HG03175 (cell line): ENCODE data around the gene NOD2.

Source experiments
- ATAC-seq: cut with Tn5 transposase; IDR thresholded peaks from one replicate; pipeline ENCODE4 v1.9.1; 2021; ENCODE audit warnings: mild to moderate bottlenecking, moderate library complexity; ENCODE audit not compliant: unreplicated experiment

The NOD2 gene

DNA sequence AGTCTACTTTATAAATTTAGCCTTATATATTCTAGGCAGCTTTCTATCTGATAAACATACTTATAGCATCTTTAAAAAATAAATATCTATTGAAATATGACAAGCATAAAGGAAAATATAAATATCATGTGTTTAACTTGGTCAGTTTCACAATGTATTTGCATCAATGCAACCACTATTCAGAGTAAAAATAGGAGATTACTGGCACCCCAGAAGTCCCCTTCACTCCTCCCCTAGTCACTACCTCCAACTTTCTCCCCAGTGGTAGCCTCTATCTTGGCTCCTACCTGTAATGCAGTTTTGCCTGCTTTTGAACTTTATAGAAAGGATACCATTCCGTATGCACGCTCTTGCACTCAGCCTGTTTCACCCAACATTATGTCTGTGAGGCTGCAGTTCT is 3.2 kb upstream of the NOD2 start:
- no peak for ATAC-seq

DNA sequence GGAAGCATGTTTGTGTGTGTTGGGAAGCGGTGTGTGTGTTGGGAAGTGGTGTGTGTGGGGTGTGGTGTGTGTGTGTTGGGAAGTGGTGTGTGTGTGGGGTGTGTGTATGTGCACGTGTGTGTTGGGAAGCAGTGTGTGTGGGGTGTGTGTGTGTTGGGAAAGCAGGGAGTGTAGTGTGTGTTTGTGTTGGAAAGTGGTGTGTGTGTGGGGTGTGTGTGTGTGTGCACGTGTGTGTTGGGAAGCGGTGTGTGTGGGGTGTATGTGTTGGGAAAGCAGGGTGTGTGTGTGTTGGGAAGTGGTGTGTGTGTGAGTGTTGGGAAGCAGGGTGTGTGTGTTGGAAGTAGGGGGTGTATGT is 785 bp upstream of the NOD2 start:
- no peak for ATAC-seq

DNA sequence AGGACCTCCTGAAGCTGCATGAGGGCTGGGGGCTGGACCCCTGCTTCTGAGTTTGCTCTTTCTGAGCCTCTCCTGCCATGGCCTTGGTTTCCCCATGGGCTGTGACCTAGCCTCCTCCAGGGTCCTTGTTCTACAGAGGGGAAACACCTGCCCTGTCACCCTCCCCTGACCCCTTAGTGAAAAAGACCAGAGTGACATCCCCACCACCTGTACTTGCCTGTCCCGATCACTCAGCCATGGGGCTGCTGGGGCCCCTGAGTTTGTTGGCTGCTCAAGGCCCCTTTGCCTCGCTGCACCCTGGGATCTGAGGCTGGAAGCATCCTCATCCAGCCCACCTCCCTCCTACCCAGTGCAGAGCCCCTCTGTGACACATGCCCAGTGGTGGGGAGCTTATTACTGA is 800 bp downstream of the NOD2 start:
- no peak for ATAC-seq

DNA sequence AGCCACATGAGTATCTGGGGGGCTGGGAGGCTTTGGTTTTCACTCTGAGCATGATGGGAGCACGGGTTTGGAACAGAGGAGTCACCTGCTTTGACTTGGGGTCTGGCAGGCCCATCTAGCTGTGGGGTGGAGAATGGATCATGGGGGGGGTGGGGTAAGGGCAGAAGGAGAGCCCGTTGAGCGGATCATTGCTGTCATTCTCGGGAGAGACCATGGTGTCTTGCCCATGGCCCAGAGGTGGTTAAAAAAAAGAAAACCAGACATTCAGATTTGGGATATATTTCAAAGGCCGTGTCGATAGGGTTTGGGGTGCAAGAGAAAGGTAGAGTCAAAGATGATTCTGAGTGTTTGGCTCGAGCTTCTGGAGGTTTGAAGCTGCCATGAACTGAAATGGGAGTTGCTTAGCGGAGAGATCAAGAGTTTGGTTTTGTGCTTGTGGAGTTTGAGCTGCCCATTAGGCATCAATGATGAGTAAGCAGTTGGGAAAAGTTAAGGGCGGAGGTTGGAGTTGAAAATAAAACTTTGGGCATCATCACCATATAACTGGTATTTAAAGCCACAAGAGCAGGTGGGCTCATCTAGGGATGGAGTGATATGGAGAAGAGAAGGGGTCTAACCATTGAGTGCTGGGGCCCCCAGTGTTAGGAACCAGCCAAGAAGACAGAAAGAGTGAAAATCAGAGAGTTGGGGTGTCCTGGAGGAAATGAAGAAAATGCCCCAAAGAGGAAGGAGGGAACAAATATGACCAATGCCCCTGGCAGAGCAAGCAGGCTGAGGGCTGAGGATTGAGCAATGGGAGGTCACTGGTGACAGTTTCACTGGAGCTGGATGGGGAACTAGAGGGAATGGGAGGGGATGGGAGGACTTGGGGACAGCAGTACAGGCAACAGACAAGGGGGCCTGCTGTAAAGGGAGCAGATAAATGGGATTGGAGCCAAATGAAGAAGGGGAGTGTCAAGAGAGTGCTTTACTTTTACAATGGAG is 1.9 kb downstream of the NOD2 start:
- ATAC-seq = no peak

DNA sequence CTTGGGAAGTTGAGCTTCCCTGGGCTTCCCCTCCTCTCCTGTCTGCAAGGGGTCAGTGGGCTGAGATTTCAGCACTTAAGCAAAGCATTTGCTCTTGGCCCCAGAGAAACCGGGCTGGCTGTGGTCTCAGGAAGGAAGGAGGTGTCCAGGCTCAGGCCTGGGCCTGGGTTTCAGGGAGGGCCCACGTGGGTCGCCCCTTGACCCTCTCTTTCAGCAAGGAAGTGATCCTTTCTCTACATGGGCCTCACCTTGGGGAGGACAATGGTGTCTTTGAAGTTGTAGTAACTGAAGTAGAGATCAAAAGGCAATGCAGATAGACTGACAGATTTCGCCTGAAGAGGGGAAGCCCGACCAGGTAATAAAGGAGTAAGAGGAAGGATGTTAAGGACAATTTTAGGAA is 2.7 kb downstream of the NOD2 start:
- no peak for ATAC-seq

DNA sequence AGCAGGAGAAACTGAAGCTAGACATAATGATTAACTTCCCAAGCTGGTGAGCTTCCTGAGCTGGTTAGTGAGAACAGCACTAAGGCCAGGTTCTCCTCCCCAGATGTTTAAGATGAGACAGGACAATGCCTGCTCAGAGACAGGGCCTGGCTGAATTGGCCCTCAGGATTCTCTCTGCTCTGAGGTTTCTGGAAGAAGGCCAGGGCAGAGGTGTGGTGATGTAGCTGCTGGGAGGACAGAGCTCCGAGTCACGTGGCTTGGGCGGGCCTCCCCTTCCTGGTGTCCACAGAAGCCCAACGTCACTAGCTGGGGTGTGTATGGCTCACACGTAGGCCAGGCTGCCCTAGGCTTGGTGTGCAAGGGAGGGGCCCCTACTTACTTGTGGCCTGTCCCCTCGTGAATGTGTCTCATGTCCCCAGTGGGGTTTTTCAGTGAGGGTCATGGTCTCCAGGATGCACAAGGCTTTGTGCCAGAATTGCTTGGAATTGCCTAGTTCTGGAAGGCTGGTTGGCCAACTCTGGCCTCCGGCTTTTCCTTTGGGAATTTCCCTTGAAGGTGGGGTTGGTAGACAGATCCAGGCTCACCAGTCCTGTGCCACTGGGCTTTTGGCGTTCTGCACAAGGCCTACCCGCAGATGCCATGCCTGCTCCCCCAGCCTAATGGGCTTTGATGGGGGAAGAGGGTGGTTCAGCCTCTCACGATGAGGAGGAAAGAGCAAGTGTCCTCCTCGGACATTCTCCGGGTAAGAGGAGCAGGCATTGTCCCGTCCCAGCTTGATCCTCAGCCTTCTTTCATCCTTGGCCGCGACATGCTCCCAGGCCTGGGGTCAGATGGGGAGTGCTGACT is 3.4 kb downstream of the NOD2 start:
- peak; percentile 68 for ATAC-seq

DNA sequence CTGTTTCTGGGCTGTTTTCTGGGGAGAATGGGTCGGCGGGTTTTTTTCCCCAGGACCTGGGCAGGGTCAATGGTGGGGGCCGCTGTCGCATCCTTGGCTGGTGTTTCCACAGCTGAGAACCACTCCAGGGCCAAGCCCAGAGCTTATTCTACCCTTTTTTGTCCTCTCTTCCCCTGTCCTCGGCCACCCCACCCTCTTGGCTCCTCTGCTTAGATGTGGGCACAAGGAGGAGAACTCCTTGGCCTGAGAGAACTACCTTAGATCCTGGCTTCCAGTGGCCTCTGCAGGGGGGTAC is 4.0 kb downstream of the NOD2 start:
- no peak for ATAC-seq

DNA sequence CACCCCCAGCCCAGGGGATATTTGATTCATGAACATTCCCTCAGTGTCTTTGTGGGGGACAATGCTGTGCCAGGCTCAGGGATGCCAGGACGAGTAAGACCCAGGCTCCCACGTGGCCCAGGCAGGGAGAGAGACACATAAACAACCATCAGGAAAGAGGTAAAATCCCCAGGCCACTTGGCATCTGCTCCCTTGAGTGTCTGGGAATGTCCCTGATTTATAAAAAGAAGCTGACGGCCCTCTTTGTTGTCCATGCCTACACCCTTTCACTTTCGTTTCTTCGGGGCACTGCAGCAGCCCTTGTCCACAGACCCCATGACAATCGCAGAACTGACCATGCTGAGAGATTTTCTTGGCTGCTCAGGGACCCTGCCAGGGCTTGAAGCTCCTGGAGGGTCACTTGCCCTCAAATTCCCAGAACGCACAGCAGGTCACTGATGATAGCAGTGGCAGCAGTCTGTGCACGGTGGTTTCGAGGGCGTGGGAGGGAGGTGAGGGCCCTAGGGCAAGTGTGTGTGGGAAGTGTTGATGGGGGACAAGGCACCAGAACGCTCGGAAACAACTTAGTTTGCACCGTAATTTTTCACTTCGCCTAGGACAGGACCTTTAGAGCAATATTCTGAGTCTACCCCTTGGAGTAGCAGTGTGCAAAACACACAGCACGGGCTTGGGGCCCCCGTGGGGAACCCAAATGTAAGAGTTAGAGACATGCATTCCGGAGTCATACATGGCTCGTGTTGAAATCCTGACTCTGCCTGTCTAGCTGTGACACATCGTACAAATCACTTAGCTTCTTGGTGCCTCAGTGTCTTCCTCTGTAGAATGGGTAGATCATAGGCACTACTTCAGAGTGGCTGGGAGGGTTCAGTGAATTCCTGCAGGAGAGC is 4.7 kb downstream of the NOD2 start:
- peak; percentile 36 for ATAC-seq

DNA sequence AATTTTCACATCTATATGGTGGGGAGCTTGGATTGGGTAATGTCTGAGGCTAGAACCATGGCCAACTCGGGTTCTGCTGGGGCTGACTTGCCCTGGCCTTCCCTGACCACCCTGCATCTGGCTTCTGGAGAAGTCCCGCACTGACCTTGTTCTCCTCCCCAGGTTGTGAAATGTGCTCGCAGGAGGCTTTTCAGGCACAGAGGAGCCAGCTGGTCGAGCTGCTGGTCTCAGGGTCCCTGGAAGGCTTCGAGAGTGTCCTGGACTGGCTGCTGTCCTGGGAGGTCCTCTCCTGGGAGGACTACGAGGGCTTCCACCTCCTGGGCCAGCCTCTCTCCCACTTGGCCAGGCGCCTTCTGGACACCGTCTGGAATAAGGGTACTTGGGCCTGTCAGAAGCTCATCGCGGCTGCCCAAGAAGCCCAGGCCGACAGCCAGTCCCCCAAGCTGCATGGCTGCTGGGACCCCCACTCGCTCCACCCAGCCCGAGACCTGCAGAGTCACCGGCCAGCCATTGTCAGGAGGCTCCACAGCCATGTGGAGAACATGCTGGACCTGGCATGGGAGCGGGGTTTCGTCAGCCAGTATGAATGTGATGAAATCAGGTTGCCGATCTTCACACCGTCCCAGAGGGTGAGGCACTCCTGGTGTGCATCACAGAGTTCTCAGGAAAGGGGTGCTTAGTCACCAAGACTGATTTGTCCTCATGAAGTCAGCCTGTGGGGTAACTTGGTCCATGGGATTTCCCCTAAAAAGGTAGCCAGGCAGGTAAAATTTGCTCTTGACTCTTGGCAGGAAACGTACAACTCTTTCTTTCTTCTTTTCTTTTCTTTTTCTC is 6.1 kb downstream of the NOD2 start:
- ATAC-seq = no peak

DNA sequence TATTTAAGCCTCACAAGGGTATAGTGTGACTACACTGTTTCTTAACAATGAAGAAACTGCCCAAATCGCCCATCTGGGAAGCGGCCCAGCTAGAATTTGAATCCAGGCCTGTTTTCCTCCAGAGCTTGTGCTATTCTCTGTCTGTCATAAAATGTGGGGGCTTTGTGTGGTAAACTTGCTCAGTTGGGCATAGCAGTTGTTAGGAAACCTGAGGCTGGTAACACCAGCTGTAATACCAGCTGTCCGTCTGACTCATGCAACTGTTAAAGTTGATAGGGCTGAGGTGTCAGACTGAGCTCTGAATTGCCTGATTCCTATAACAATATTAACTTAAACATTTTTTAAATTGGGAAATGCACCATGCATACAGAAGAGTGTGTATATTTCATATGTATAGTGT is 9.3 kb downstream of the NOD2 start:
- ATAC-seq = no peak

DNA sequence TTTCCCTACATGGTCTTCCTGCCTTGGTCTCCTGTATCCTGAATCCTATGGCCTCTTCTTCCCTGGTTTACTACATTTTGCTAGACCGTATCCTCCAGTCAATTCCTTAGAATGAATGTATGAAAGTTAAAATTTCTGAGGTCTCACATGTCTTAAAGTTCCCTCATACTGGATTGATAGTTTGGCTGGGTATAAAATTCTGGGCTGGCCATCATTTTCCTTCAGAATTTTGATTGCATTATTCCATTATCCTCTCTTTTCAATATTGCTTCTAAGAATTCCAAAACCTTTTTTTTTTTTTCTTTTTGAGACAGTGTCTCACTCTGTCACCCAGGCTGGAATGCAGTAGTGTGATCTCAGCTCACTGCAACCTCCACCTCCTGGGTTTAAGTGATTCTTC is 10.8 kb downstream of the NOD2 start:
- no peak for ATAC-seq

DNA sequence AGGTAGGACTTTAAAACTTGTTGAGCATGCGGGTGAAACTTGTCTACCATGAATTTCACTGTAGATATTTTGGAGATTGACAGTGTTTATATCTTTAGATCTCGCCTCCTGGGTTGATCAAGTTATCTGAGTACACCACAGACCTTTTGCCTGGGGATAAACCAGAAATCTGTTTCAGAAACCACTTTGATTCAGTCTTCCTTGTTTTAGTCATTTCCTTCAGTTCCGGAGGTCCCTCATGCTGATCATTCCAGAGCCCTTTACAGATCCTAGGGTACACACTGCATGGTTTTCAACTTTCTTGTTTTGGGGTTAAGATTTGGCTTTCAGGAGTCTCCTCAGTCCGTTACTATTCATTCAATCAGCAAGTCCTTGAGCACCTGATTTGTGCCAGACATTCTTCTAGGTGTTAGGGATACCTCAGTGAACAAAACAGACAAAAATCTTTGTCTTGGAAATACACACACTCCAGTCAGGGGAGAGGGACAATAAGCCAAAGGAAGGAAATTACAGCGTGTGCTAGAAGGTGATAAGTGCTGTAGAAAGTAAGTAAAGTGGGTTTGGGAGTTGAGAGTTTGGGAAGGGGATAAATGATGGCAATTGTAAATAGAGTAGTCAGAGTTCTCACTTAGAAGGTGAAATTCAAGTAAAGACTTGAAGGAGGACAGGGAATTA is 12.2 kb downstream of the NOD2 start:
- no peak for ATAC-seq

DNA sequence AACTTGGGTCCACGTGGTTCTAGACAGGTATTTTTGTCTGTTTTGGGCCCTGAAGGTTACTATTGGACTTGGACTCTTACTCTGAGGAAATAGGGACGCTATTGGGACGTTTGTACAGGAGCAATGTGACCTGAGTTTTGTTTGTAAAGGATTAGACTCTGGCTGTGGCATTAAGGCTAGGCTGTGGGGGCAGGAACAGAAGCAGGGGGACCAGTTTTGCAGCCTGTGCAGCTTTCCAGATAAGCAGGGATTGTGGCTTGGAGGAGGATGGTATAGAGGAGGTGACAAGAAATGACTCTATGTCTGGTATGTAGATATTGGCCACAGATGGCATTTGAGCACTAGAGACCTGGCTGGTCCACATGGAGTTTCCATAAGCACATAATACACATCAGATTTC is 12.8 kb downstream of the NOD2 start:
- ATAC-seq = no peak

DNA sequence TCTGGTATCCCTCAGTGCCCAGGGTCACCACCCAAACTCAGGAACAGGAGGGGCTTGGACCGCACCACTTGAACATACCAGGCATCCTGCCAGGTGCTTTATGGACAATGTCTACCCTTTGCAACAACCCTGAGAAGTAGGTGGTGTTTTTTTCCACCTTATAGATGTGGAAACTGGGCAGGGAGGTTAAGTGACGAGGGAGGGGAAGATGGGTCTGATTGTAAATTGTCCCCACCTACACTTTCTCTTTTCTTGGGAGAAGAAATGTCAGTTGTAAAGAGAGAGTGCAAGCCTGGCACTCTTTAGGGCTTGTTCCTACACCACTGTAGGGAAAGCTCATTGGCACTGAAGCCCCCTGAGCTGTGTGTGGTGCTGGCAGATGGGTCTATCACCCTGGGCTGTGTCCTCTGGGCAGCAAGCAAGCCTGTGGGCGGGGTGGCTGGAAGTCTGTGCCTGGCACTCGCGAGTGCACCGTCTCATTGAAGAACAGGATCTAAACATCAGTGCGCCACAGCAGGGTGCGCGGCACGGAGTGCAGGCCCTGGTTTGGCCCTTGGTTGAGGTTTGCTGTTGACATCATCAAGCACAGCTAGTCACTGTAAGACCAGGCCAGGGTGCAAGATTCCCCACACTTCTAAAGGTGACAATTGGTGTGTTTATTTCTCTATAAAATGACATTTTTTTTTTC is 15.1 kb downstream of the NOD2 start:
- ATAC-seq = no peak

DNA sequence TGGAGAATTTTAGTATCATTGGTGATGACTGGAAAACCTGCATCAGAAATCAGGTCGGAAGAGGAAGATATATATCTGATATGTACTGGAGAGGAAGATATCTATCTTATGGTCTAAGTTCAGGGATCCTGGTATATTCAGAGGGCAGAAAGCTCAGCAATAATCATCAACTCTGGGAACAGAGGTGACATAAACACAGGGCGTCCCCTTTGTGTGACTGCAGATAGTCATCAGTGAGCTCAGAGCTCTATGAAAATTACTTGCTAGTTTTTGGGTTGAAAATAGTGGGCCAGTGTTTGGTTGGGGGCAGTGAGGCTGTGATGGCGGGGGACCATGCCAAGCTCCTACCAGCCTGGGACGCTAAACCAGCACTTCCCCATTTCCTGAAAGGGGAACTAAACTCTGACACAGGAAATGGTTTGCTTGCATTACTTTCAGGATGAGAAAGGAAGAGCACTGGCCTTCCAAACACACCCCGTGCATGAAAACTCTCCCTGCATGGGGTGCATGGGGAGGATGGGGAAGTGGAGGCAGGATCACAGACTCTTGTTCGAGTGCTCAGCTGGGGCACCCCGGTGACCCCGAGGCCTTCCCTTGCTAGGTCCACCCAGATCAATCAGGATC is 15.8 kb downstream of the NOD2 start:
- no peak for ATAC-seq

DNA sequence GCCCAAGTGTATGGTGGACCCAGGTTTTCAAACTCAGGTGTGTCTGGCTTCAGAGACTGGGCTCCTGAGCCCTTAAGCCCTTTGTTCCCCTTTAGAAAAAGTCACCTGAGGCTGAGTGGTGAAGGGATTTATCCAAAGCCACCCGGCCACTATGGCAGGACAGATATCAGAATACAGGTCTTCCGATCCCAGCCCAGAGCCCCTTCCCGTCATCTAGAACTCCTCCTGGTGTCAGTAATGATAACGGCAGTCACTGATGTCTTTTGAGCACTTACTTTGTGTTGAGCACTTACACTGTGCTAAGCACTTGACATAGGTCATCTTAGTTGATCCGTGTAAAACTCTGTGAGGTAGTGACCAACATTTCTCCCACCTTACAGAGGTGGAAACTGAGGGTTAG is 16.6 kb downstream of the NOD2 start:
- no peak for ATAC-seq

DNA sequence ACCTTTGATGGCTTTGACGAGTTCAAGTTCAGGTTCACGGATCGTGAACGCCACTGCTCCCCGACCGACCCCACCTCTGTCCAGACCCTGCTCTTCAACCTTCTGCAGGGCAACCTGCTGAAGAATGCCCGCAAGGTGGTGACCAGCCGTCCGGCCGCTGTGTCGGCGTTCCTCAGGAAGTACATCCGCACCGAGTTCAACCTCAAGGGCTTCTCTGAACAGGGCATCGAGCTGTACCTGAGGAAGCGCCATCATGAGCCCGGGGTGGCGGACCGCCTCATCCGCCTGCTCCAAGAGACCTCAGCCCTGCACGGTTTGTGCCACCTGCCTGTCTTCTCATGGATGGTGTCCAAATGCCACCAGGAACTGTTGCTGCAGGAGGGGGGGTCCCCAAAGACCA is 17.6 kb downstream of the NOD2 start:
- no peak for ATAC-seq

DNA sequence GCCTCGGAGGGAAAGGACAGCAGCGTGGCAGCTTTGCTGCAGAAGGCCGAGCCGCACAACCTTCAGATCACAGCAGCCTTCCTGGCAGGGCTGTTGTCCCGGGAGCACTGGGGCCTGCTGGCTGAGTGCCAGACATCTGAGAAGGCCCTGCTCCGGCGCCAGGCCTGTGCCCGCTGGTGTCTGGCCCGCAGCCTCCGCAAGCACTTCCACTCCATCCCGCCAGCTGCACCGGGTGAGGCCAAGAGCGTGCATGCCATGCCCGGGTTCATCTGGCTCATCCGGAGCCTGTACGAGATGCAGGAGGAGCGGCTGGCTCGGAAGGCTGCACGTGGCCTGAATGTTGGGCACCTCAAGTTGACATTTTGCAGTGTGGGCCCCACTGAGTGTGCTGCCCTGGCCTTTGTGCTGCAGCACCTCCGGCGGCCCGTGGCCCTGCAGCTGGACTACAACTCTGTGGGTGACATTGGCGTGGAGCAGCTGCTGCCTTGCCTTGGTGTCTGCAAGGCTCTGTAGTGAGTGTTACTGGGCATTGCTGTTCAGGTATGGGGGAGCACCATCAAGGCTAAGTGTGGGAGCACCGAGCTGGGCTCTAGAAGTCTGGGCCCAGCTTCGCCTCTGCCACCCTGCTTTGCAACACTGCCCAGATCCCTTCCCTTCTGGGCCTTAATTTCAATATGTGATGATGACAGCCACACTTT is 18.6 kb downstream of the NOD2 start:
- ATAC-seq = no peak
